22Rv1 (cell line): ENCODE results near the gene DDX39A.
A peak's percentile ranks its signal among the peaks of the same experiment; 100 is the strongest.
"Not testable (repeated sequence)": the region's sequence is repeated elsewhere in the genome, so short reads cannot be mapped to it uniquely, and the experiment has no call there.

Experiments
- H3K27ac ChIP-seq: fragments of 450-650 bp; 2 replicates; pipeline ENCODE4 v1.5.1; 2017
- CTCF ChIP-seq: fragments of 450-650 bp; IDR thresholded peaks from 2 replicates; pipeline ENCODE4 v1.5.1; 2017; ENCODE audit warnings: mild to moderate bottlenecking
- ZFX ChIP-seq: fragments of 450-650 bp; IDR thresholded peaks from 2 replicates; pipeline ENCODE4 v1.6.1; 2017; ENCODE audit warnings: antibody characterized with exemption, borderline replicate concordance

DDX39A gene

DNA sequence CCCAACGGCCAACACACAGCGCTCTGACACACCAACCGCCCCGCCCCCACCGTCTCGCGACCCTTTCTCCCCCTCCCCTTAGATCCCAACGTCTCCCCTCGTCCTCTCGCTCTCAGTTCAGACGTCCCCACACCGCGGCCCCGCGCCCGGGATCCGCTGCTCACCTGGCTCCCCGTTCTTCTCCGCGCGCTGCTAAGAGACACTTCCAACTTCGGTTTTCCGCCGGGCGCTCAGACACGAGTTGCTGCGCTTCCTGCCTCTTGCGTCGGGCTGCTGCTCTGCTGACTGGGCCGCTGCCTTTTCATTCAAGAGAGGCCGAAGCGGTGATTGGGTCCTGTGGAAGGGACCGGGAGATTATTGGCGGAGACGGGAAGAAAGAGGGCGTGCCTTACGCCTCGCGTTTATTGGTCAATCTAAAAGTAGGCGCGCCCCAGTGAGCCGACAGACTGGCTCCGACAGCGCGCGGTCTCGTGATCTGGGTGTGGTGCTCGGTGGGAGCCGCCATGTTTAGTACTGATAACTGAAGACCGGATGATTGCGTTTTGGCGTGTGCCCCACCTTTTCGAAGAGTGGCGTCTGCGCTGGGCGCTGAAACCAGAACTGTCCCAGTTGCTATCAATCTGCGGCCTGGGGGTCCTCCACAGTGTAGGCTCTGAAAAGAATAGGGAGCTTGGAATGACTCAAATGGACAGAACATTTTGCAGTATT, at the start of gene DDX39A:
Gene DDX39A (minus strand): TSS at position 236 of the 708 bp plus-strand sequence. CDS start 6,121 bp downstream, outside the sequence.
- no peak for TF ChIP-seq ZFX
- no peak for TF ChIP-seq CTCF
- peak within 1 kb of the TSS; percentile 87 for H3K27ac ChIP-seq

- no peak overlapping the region for H3K27ac ChIP-seq
- no peak for TF ChIP-seq ZFX
- TF ChIP-seq CTCF, result no peak
Measured at GRCh38 chr19:14467816-14468215, 48.7 kb upstream of the DDX39A start.

- no peak for TF ChIP-seq CTCF
- no peak overlapping the region for H3K27ac ChIP-seq
Measured at GRCh38 chr19:14467391-14467790, 48.2 kb upstream of the DDX39A start.

- no peak overlapping the region for H3K27ac ChIP-seq
- TF ChIP-seq CTCF (no peak), ZFX (no peak)
Measured at GRCh38 chr19:14463747-14464146, 44.6 kb upstream of the DDX39A start.

DNA sequence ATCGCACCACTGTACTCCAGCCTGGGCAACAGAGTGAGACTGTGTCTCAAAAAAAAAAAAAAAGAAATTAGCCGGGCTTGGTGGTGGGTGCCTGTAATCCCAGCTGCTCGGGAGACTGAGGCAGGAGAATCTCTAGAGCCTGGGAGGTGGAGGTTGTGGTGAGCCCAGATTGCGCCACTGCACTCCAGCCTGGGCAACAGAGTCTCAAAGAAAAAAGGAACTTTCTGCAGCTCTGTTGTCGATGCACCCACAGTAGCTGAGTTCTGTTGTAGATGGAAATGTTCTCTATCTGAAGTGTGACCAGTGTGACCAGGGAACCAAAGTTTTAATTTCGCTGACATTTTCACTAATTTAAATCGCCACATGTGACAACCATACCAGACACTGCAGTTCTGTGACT, 43.3 kb upstream of the DDX39A start:
- H3K27ac ChIP-seq, result not testable (repeated sequence)

DNA sequence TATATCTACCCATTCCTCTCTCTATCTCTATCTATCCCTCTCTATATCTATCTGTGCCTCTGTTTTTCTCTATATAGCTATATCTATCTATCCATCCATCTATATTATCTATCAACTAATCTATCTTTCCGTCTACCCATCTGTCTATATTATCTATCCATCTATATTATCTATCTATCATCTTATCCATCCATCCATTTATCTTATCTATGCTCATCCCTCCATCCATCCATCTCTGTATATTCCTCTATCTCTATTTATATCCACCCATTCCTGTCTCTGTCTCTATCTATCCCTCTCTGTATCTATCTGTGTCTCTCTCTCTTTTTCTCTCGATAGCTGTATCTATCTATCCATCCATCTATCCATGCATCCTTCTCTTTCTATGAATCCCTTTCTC, 41.8 kb upstream of the DDX39A start:
- H3K27ac ChIP-seq, result no peak overlapping the region
- TF ChIP-seq ZFX, result no peak

GRCh38 chr19:14459703-14460102, 40.6 kb upstream of the DDX39A start:
- H3K27ac ChIP-seq, result no peak overlapping the region

GRCh38 chr19:14452303-14452702, 33.2 kb upstream of the DDX39A start:
- not testable (repeated sequence) for H3K27ac ChIP-seq

More at GRCh38 chr19:14459703-14460102, 40.6 kb upstream of the DDX39A start:
- TF ChIP-seq ZFX, result no peak
- no peak for TF ChIP-seq CTCF

GRCh38 chr19:14450876-14451275, 31.7 kb upstream of the DDX39A start:
- no peak for TF ChIP-seq CTCF
- TF ChIP-seq ZFX, result no peak
- no peak overlapping the region for H3K27ac ChIP-seq
